OCI-LY7 (cell line): ENCODE data around the gene ACADVL. TPM values are rescaled to one million over a fixed set of nuclear protein-coding genes. Genes with fewer than 3 reads are reported as not detected.
A peak's percentile ranks its signal among the peaks of the same experiment; 100 is the strongest.

Experiments
- BruUV-seq: library from RNA; stranded (reverse); fragments of 400-500 nt; replicated peaks from 2 replicates; lab custom pipeline; 2021; lab: Mats Ljungman, UMichigan
- CTCF ChIA-PET: fragments of 300-600 bp; sonication (Branson Sonifier 250); formaldehyde crosslinking; loops from one replicate; lab custom pipeline; 2022; ENCODE audit warnings: antibody characterized with exemption; ENCODE audit not compliant: unreplicated experiment; lab: Charles Lee
- POLR2A ChIA-PET: fragments of 300-600 bp; sonication (Branson Sonifier 250); formaldehyde crosslinking; loops from one replicate; lab custom pipeline; 2022; ENCODE audit warnings: antibody characterized with exemption; lab: Charles Lee
- DNase-seq: peaks from one replicate; pipeline ENCODE4 v3.0.0-alpha.2; 2015; ENCODE audit warnings: low spot score
- H2AFZ ChIP-seq: fragments of 200-600 bp; sonication (generic), shearing (Covaris generic); 2 replicates; pipeline ENCODE4 v1.6.1; 2014; ENCODE audit warnings: mild to moderate bottlenecking, antibody characterized with exemption, low read length, moderate library complexity
- H3K27ac ChIP-seq: fragments of 200-600 bp; sonication (generic); 2 replicates; pipeline ENCODE4 v1.5.1; 2014; ENCODE audit warnings: mixed run types, low read depth, mild to moderate bottlenecking, moderate library complexity, low read length, inconsistent platforms; ENCODE audit not compliant: poor library complexity, severe bottlenecking
- H3K36me3 ChIP-seq: fragments of 200-600 bp; sonication (generic); 2 replicates; pipeline ENCODE4 v1.6.1; 2014; ENCODE audit warnings: mild to moderate bottlenecking, antibody characterized with exemption, low read length, moderate library complexity, mixed read lengths; ENCODE audit not compliant: insufficient read depth
- H3K4me1 ChIP-seq: fragments of 200-600 bp; sonication (generic); 2 replicates; pipeline ENCODE4 v1.5.1; 2014; ENCODE audit warnings: mild to moderate bottlenecking, low read length; ENCODE audit not compliant: insufficient read depth, poor library complexity, severe bottlenecking
- H3K4me2 ChIP-seq: fragments of 200-600 bp; sonication (generic); 2 replicates; pipeline ENCODE4 v1.6.1; 2014; ENCODE audit warnings: mild to moderate bottlenecking, low read length
- H3K4me3 ChIP-seq: fragments of 200-600 bp; sonication (generic); 2 replicates; pipeline ENCODE4 v1.5.1; 2014; ENCODE audit warnings: mild to moderate bottlenecking, low read depth, low read length; ENCODE audit not compliant: poor library complexity, severe bottlenecking
- H3K79me2 ChIP-seq: fragments of 200-600 bp; sonication (generic); 2 replicates; pipeline ENCODE4 v1.6.1; 2016; ENCODE audit warnings: low read depth, mild to moderate bottlenecking, low read length, moderate library complexity, mixed read lengths; ENCODE audit not compliant: insufficient read depth
- H3K9me2 ChIP-seq: fragments of 200-600 bp; sonication (generic); 2 replicates; pipeline ENCODE4 v1.6.1; 2016; ENCODE audit warnings: mild to moderate bottlenecking, low read length, mixed read lengths; ENCODE audit not compliant: insufficient read depth
- H3K9me3 ChIP-seq: fragments of 200-600 bp; sonication (generic); 2 replicates; pipeline ENCODE4 v1.6.1; 2014; ENCODE audit warnings: mild to moderate bottlenecking, mixed run types, low read length, mixed read lengths
- H4K20me1 ChIP-seq: fragments of 200-600 bp; sonication (generic); 2 replicates; pipeline ENCODE4 v1.6.1; 2014; ENCODE audit warnings: mild to moderate bottlenecking, antibody characterized with exemption, low read length, moderate library complexity, mixed read lengths; ENCODE audit not compliant: insufficient read depth
- CTCF ChIP-seq: fragments of 200-600 bp; sonication (generic); conservative IDR thresholded peaks from 2 replicates; pipeline ENCODE4 v1.5.1; 2014; ENCODE audit warnings: mild to moderate bottlenecking, antibody characterized with exemption, low read length, moderate library complexity, mixed read lengths
- EZH2phosphoT487 ChIP-seq: fragments of 200-600 bp; sonication (generic); IDR thresholded peaks from 2 replicates; pipeline ENCODE4 v1.6.1; 2018; ENCODE audit warnings: low read depth, borderline replicate concordance, mild to moderate bottlenecking, mixed run types, antibody characterized with exemption, low read length, moderate library complexity, mixed read lengths
- intact Hi-C: fragments of 100-400 bp; cut with micrococcal nuclease; formaldehyde crosslinking; loops from one replicate; pipeline ENCODE4 v1.10.0; 2022; ENCODE audit not compliant: unreplicated experiment
- microRNA-seq: library from miRNA; unstranded; fragments of <30 nt; microRNA quantifications from one replicate; pipeline ENCODE4 v1.2.0, GENCODE V29; 2022; ENCODE audit warnings: borderline replicate concordance
- small RNA-seq: library from RNA; depleted of rRNA; stranded (forward); fragments of <200 nt; gene quantifications from one replicate; pipeline ENCODE3, GENCODE V24; 2014
- total RNA-seq, 2 experiments: library from RNA; depleted of rRNA in 1 of 2; stranded (reverse); fragments of >200 nt in 1 of 2; shearing (Covaris generic) in 1 of 2; gene quantifications; 2 replicates each; pipeline ENCODE4 v1.2.3, GENCODE V29; 2014 to 2022

The ACADVL gene
- total RNA-seq, 2 experiments from 2014 or later, result 204 to 297 TPM

GRCh38 chr17:7263801-7264078, 44.0 kb downstream of the ACADVL start:
- Histone ChIP-seq H3K36me3 (peaks cover 9% of the 10 kb centered on the region), H3K79me2 (no peaks in the 10 kb centered on the region), H3K9me2 (no peaks in the 10 kb centered on the region), H4K20me1 (no peaks in the 10 kb centered on the region), H2AFZ (peak overlapping the region; percentile 62; the same call in 1 of the 2 replicates), H3K4me2 (peak overlapping the region; percentile 65; the same call in 1 of the 2 replicates), H3K4me1 (peaks cover 17% of the 10 kb centered on the region), H3K27ac (no peak overlapping the region), H3K4me3 (peak overlapping the region; percentile 44), H3K9me3 (no peaks in the 10 kb centered on the region)
- POLR2A ChIA-PET, result interaction anchor here (1.0 kb wide), 1 partner anchor 46 kb away, joined by 3 read pairs; no protein-coding TSS in a partner anchor
- intact Hi-C loops, result no loop called here
- no peak for TF ChIP-seq EZH2phosphoT487
- TF ChIP-seq CTCF, result no peak
- no peak for DNase-seq
- no TSS peak for BruUV-seq
- CTCF ChIA-PET, result no interaction called here

- Histone ChIP-seq H3K4me3 (no peak overlapping the region), H3K4me1 (peaks cover 17% of the 10 kb centered on the region), H3K9me3 (no peaks in the 10 kb centered on the region), H3K27ac (no peak overlapping the region), H3K9me2 (no peaks in the 10 kb centered on the region), H4K20me1 (no peaks in the 10 kb centered on the region), H3K4me2 (no peak overlapping the region), H3K79me2 (no peaks in the 10 kb centered on the region), H2AFZ (no peak overlapping the region), H3K36me3 (no peaks in the 10 kb centered on the region)
- no TSS peak for BruUV-seq
- intact Hi-C loops, result no loop called here
- CTCF ChIA-PET, result no interaction called here
- POLR2A ChIA-PET, result interaction anchor here (0.7 to 1.2 kb wide), 2 partner anchors 30 to 94 kb away, joined by 3 to 4 read pairs; no protein-coding TSS in a partner anchor
- no peak for DNase-seq
- TF ChIP-seq EZH2phosphoT487, result no peak
- no peak for TF ChIP-seq CTCF
These were observed 47.0 kb downstream of the ACADVL start for GRCh38 chr17:7266784-7267183.

Small RNA genes within 50 kb of the gene (microRNA-seq; reads per million reads assigned to microRNA genes)
- gene MIR324, result 3,254 reads per million, percentile 89 among the genes with 10 or more reads in this experiment

Small RNA genes within 50 kb of the gene (small RNA-seq; reads per million reads assigned to genes)
- not detected for gene AC120057.4
- 0.21 reads per million for gene MIR324
- not detected for gene RF00019

Other genes starting within 250 kb of the ACADVL start
Only the 30 nearest of the 33 such genes appear.
- 110 and 145 TPM in 2 replicates for gene RNASEK, start 207.3 kb upstream of the ACADVL start, total RNA-seq (2014; rRNA removed; shearing (Covaris generic))
- 126 and 139 TPM in 2 replicates for gene RNASEK, start 207.3 kb upstream of the ACADVL start, total RNA-seq (2022)
- not detected in 2 replicates for gene BCL6B, start 196.9 kb upstream of the ACADVL start, total RNA-seq (2014; rRNA removed; shearing (Covaris generic))
- not detected in 2 replicates for gene BCL6B, start 196.9 kb upstream of the ACADVL start, total RNA-seq (2022)
- 0.77 and 2.8 TPM in 2 replicates for gene SLC16A13, start 183.9 kb upstream of the ACADVL start, total RNA-seq (2014; rRNA removed; shearing (Covaris generic))
- gene SLC16A13, start 183.9 kb upstream of the ACADVL start, total RNA-seq (2022), result 18.3 and 22.5 TPM in 2 replicates
- not detected in 2 replicates for gene SLC16A11, start 175.8 kb upstream of the ACADVL start, total RNA-seq (2014; rRNA removed; shearing (Covaris generic))
- gene SLC16A11, start 175.8 kb upstream of the ACADVL start, total RNA-seq (2022), result not detected in 2 replicates
- not detected in 2 replicates for gene CLEC10A, start 139.7 kb upstream of the ACADVL start, total RNA-seq (2014; rRNA removed; shearing (Covaris generic))
- not detected in 2 replicates for gene CLEC10A, start 139.7 kb upstream of the ACADVL start, total RNA-seq (2022)
- not detected in 2 replicates for gene ASGR2, start 105.1 kb upstream of the ACADVL start, total RNA-seq (2014; rRNA removed; shearing (Covaris generic))
- gene ASGR2, start 105.1 kb upstream of the ACADVL start, total RNA-seq (2022), result not detected in 2 replicates
- gene ASGR1, start 40.6 kb upstream of the ACADVL start, total RNA-seq (2014; rRNA removed; shearing (Covaris generic)), result 0.23 and 1.1 TPM in 2 replicates
- gene ASGR1, start 40.6 kb upstream of the ACADVL start, total RNA-seq (2022), result 0.85 and 1.2 TPM in 2 replicates
- gene DLG4, start 102 bp upstream of the ACADVL start, total RNA-seq (2014; rRNA removed; shearing (Covaris generic)), result 9.0 and 15.4 TPM in 2 replicates
- 27.3 and 30.2 TPM in 2 replicates for gene DLG4, start 102 bp upstream of the ACADVL start, total RNA-seq (2022)
- gene DVL2, start 14.6 kb downstream of the ACADVL start, total RNA-seq (2014; rRNA removed; shearing (Covaris generic)), result 84.3 and 98.8 TPM in 2 replicates
- 99.9 and 100 TPM in 2 replicates for gene DVL2, start 14.6 kb downstream of the ACADVL start, total RNA-seq (2022)
- 47.7 and 50.8 TPM in 2 replicates for gene PHF23, start 19.5 kb downstream of the ACADVL start, total RNA-seq (2014; rRNA removed; shearing (Covaris generic))
- gene PHF23, start 19.5 kb downstream of the ACADVL start, total RNA-seq (2022), result 36.5 and 43.3 TPM in 2 replicates
- 106 and 128 TPM in 2 replicates for gene GABARAP, start 22.5 kb downstream of the ACADVL start, total RNA-seq (2014; rRNA removed; shearing (Covaris generic))
- gene GABARAP, start 22.5 kb downstream of the ACADVL start, total RNA-seq (2022), result 199 and 207 TPM in 2 replicates
- 52.1 and 53.2 TPM in 2 replicates for gene CTDNEP1, start 31.8 kb downstream of the ACADVL start, total RNA-seq (2014; rRNA removed; shearing (Covaris generic))
- 161 and 173 TPM in 2 replicates for gene CTDNEP1, start 31.8 kb downstream of the ACADVL start, total RNA-seq (2022)
- 71.7 and 84.6 TPM in 2 replicates for gene ELP5, start 32.3 kb downstream of the ACADVL start, total RNA-seq (2014; rRNA removed; shearing (Covaris generic))
- gene ELP5, start 32.3 kb downstream of the ACADVL start, total RNA-seq (2022), result 96.8 and 97.3 TPM in 2 replicates
- 0.28 TPM in 1 of 2 replicates, not detected in the other for gene CLDN7, start 42.5 kb downstream of the ACADVL start, total RNA-seq (2014; rRNA removed; shearing (Covaris generic))
- gene CLDN7, start 42.5 kb downstream of the ACADVL start, total RNA-seq (2022), result 0.32 and 0.65 TPM in 2 replicates
- gene SLC2A4, start 61.8 kb downstream of the ACADVL start, total RNA-seq (2014; rRNA removed; shearing (Covaris generic)), result 0.49 and 0.63 TPM in 2 replicates
- 0.30 and 0.61 TPM in 2 replicates for gene SLC2A4, start 61.8 kb downstream of the ACADVL start, total RNA-seq (2022)
- gene YBX2, start 74.7 kb downstream of the ACADVL start, total RNA-seq (2014; rRNA removed; shearing (Covaris generic)), result 9.8 and 12.8 TPM in 2 replicates
- gene YBX2, start 74.7 kb downstream of the ACADVL start, total RNA-seq (2022), result 6.7 and 11.8 TPM in 2 replicates
- gene EIF5A, start 87.7 kb downstream of the ACADVL start, total RNA-seq (2014; rRNA removed; shearing (Covaris generic)), result 491 and 519 TPM in 2 replicates
- 692 and 803 TPM in 2 replicates for gene EIF5A, start 87.7 kb downstream of the ACADVL start, total RNA-seq (2022)
- gene GPS2, start 95.4 kb downstream of the ACADVL start, total RNA-seq (2014; rRNA removed; shearing (Covaris generic)), result 70.4 and 70.5 TPM in 2 replicates
- gene GPS2, start 95.4 kb downstream of the ACADVL start, total RNA-seq (2022), result 75.0 and 80.8 TPM in 2 replicates
- 30.2 and 34.7 TPM in 2 replicates for gene NEURL4, start 109.4 kb downstream of the ACADVL start, total RNA-seq (2014; rRNA removed; shearing (Covaris generic))
- 50.2 and 66.8 TPM in 2 replicates for gene NEURL4, start 109.4 kb downstream of the ACADVL start, total RNA-seq (2022)
- 113 and 117 TPM in 2 replicates for gene ACAP1, start 116.6 kb downstream of the ACADVL start, total RNA-seq (2014; rRNA removed; shearing (Covaris generic))
- gene ACAP1, start 116.6 kb downstream of the ACADVL start, total RNA-seq (2022), result 256 and 259 TPM in 2 replicates
- gene KCTD11, start 132.2 kb downstream of the ACADVL start, total RNA-seq (2014; rRNA removed; shearing (Covaris generic)), result 4.1 and 6.0 TPM in 2 replicates
- gene KCTD11, start 132.2 kb downstream of the ACADVL start, total RNA-seq (2022), result 7.6 and 8.6 TPM in 2 replicates
- not detected in 2 replicates for gene TMEM95, start 135.2 kb downstream of the ACADVL start, total RNA-seq (2014; rRNA removed; shearing (Covaris generic))
- 0.31 TPM in 1 of 2 replicates, not detected in the other for gene TMEM95, start 135.2 kb downstream of the ACADVL start, total RNA-seq (2022)
- 2.9 and 5.0 TPM in 2 replicates for gene TNK1, start 161.2 kb downstream of the ACADVL start, total RNA-seq (2014; rRNA removed; shearing (Covaris generic))
- 4.8 and 6.4 TPM in 2 replicates for gene TNK1, start 161.2 kb downstream of the ACADVL start, total RNA-seq (2022)
- gene PLSCR3, start 174.6 kb downstream of the ACADVL start, total RNA-seq (2014; rRNA removed; shearing (Covaris generic)), result 8.9 and 15.3 TPM in 2 replicates
- 23.1 and 27.6 TPM in 2 replicates for gene PLSCR3, start 174.6 kb downstream of the ACADVL start, total RNA-seq (2022)
- 108 and 165 TPM in 2 replicates for gene TMEM256, start 184.2 kb downstream of the ACADVL start, total RNA-seq (2014; rRNA removed; shearing (Covaris generic))
- gene TMEM256, start 184.2 kb downstream of the ACADVL start, total RNA-seq (2022), result 96.6 and 107 TPM in 2 replicates
- gene NLGN2, start 187.9 kb downstream of the ACADVL start, total RNA-seq (2014; rRNA removed; shearing (Covaris generic)), result 0.06 TPM in 1 of 2 replicates, not detected in the other
- 1.2 TPM in 1 of 2 replicates, not detected in the other for gene NLGN2, start 187.9 kb downstream of the ACADVL start, total RNA-seq (2022)
- not detected in 2 replicates for gene SPEM1, start 200.4 kb downstream of the ACADVL start, total RNA-seq (2014; rRNA removed; shearing (Covaris generic))
- gene SPEM1, start 200.4 kb downstream of the ACADVL start, total RNA-seq (2022), result not detected in 2 replicates
- gene SPEM2, start 205.7 kb downstream of the ACADVL start, total RNA-seq (2014; rRNA removed; shearing (Covaris generic)), result not detected in 2 replicates
- not detected in 2 replicates for gene SPEM2, start 205.7 kb downstream of the ACADVL start, total RNA-seq (2022)
- gene SPEM3, start 208.9 kb downstream of the ACADVL start, total RNA-seq (2014; rRNA removed; shearing (Covaris generic)), result not detected in 2 replicates
- not detected in 2 replicates for gene SPEM3, start 208.9 kb downstream of the ACADVL start, total RNA-seq (2022)
- 13.4 and 15.6 TPM in 2 replicates for gene TMEM102, start 215.5 kb downstream of the ACADVL start, total RNA-seq (2014; rRNA removed; shearing (Covaris generic))
- 16.6 and 18.9 TPM in 2 replicates for gene TMEM102, start 215.5 kb downstream of the ACADVL start, total RNA-seq (2022)